IPS-18c (cell line): ENCODE measurements around the gene GOLGA8M.
"Not testable (repeated sequence)": the region's sequence is repeated elsewhere in the genome, so short reads cannot be mapped to it uniquely, and the experiment has no call there.

Source experiments
- H3K4me3 ChIP-seq: 2 replicates; pipeline ENCODE4 v1.7.0; 2013; ENCODE audit warnings: low read depth, mild to moderate bottlenecking, low read length, moderate library complexity; ENCODE audit not compliant: insufficient read depth
- H3K9me3 ChIP-seq: one replicate; pipeline ENCODE4 v1.6.1; 2013; ENCODE audit warnings: mild to moderate bottlenecking, low read length, moderate library complexity; ENCODE audit not compliant: control insufficient read depth, insufficient read depth

The GOLGA8M gene

GRCh38 chr15:28672122-28672521, 40.1 kb downstream of the GOLGA8M start:
- H3K4me3 ChIP-seq, H3K9me3 ChIP-seq: not testable (repeated sequence)

GRCh38 chr15:28666402-28666801, 45.8 kb downstream of the GOLGA8M start:
- not testable (repeated sequence) for H3K4me3 ChIP-seq, H3K9me3 ChIP-seq

GRCh38 chr15:28664575-28664974, 47.6 kb downstream of the GOLGA8M start:
- H3K4me3 ChIP-seq, H3K9me3 ChIP-seq: not testable (repeated sequence)

GRCh38 chr15:28663717-28664116, 48.5 kb downstream of the GOLGA8M start:
- not testable (repeated sequence) for H3K9me3 ChIP-seq, H3K4me3 ChIP-seq

GRCh38 chr15:28660750-28661149, 51.5 kb downstream of the GOLGA8M start:
- H3K9me3 ChIP-seq, H3K4me3 ChIP-seq: not testable (repeated sequence)

- not testable (repeated sequence) for H3K9me3 ChIP-seq, H3K4me3 ChIP-seq
Observed at GRCh38 chr15:28656018-28656360, 56.2 kb downstream of the GOLGA8M start.

GRCh38 chr15:28655329-28656017, 56.7 kb downstream of the GOLGA8M start:
- H3K4me3 ChIP-seq, H3K9me3 ChIP-seq: not testable (repeated sequence)

GRCh38 chr15:28654194-28654593, 58.0 kb downstream of the GOLGA8M start:
- H3K4me3 ChIP-seq, H3K9me3 ChIP-seq: not testable (repeated sequence)

- H3K4me3 ChIP-seq, H3K9me3 ChIP-seq: not testable (repeated sequence)
Observed at GRCh38 chr15:28652538-28652937, 59.7 kb downstream of the GOLGA8M start.
